Neural progenitor cell (in vitro differentiated cells): ENCODE data around the gene ATP6V0D1. TPM values are rescaled to one million over a fixed set of nuclear protein-coding genes. Genes with fewer than 3 reads are reported as not detected.

ENCODE experiments used
- DNase-seq: peaks from one replicate; pipeline ENCODE4 v3.0.0-alpha.2; 2016; ENCODE audit warnings: low spot score
- H2AFZ ChIP-seq: fragments of 200-600 bp; sonication (generic); replicated peaks from 2 replicates; pipeline ENCODE4 v1.6.1; 2016; ENCODE audit warnings: antibody characterized with exemption
- H3F3A ChIP-seq: fragments of 200-600 bp; sonication (generic); 2 replicates; pipeline ENCODE4 v1.6.1; 2016; ENCODE audit warnings: antibody characterized with exemption, low read depth
- H3K27ac ChIP-seq: fragments of 200-600 bp; sonication (generic); 2 replicates; pipeline ENCODE4 v1.5.1; 2016; ENCODE audit warnings: mild to moderate bottlenecking
- H3K27me3 ChIP-seq: fragments of 200-600 bp; sonication (generic); 2 replicates; pipeline ENCODE4 v1.6.1; 2016; ENCODE audit warnings: mild to moderate bottlenecking, moderate library complexity
- H3K36me3 ChIP-seq: fragments of 200-600 bp; sonication (generic); 2 replicates; pipeline ENCODE4 v1.5.1; 2016
- H3K4me1 ChIP-seq: fragments of 200-600 bp; sonication (generic); 2 replicates; pipeline ENCODE4 v1.6.1; 2016; ENCODE audit warnings: mixed run types
- H3K4me2 ChIP-seq: fragments of 200-600 bp; sonication (generic); 2 replicates; pipeline ENCODE4 v1.6.1; 2016
- H3K4me3 ChIP-seq: fragments of 200-600 bp; sonication (generic); 2 replicates; pipeline ENCODE4 v1.5.1; 2016
- H3K79me2 ChIP-seq: fragments of 200-600 bp; sonication (generic); 2 replicates; pipeline ENCODE4 v1.6.1; 2016; ENCODE audit warnings: low read depth
- H3K9ac ChIP-seq: fragments of 200-600 bp; sonication (generic); 2 replicates; pipeline ENCODE4 v1.6.1; 2016
- H3K9me3 ChIP-seq: fragments of 200-600 bp; sonication (generic); 2 replicates; pipeline ENCODE4 v1.5.1; 2016; ENCODE audit warnings: low read depth
- H4K20me1 ChIP-seq: fragments of 200-600 bp; sonication (generic); 2 replicates; pipeline ENCODE4 v1.6.1; 2016; ENCODE audit warnings: low read depth
- H3K27ac Mint-ChIP-seq: 3 replicates; pipeline ENCODE4 v1.8.0; 2021; ENCODE audit warnings: mixed read lengths
- H3K27me3 Mint-ChIP-seq: 2 replicates; pipeline ENCODE4 v1.8.0; 2022; ENCODE audit warnings: low read depth, mild to moderate bottlenecking, inconsistent platforms, moderate library complexity, mixed read lengths; ENCODE audit not compliant: insufficient read depth
- H3K36me3 Mint-ChIP-seq: 3 replicates; pipeline ENCODE4 v1.8.0; 2021; ENCODE audit warnings: mixed read lengths
- H3K4me1 Mint-ChIP-seq: 3 replicates; pipeline ENCODE4 v1.8.0; 2021; ENCODE audit warnings: mixed read lengths
- H3K4me3 Mint-ChIP-seq: 3 replicates; pipeline ENCODE4 v1.8.0; 2021; ENCODE audit warnings: mild to moderate bottlenecking, moderate library complexity, mixed read lengths
- H3K9me3 Mint-ChIP-seq: 3 replicates; pipeline ENCODE4 v1.8.0; 2020; ENCODE audit warnings: mixed read lengths
- EZH2 ChIP-seq: fragments of 200-600 bp; sonication (generic); IDR thresholded peaks from 2 replicates; pipeline ENCODE4 v1.6.1; 2017; ENCODE audit warnings: antibody characterized with exemption, mild to moderate bottlenecking, moderate library complexity
- EZH2phosphoT487 ChIP-seq: fragments of 200-600 bp; sonication (generic); IDR thresholded peaks from 2 replicates; pipeline ENCODE4 v1.6.1; 2017; ENCODE audit warnings: antibody characterized with exemption
- total RNA-seq: library from RNA; depleted of rRNA; stranded (reverse); fragments of >200 nt; gene quantifications from 2 replicates; pipeline ENCODE4 v1.2.3, GENCODE V29; 2015; ENCODE audit warnings: low replicate concordance
- TF ChIP-seq, protein P1 (sequence below): fragments of 200-600 bp; sonication (generic); IDR thresholded peaks from 2 replicates; pipeline ENCODE4 v1.5.1; 2017; ENCODE audit warnings: antibody characterized with exemption, mild to moderate bottlenecking

Gene ATP6V0D1
- total RNA-seq, 1 donor from 2014 or later, result 29.7 TPM

- DNase-seq, result no peak
- H3F3A ChIP-seq, result no peaks in the 10 kb centered on the region
- H3K4me3 Mint-ChIP-seq, result no peak overlapping the region
- peaks cover 43% of the 10 kb centered on the region for H4K20me1 ChIP-seq
- H2AFZ ChIP-seq, result no peak overlapping the region
- peaks cover 6% of the 10 kb centered on the region for H3K79me2 ChIP-seq
- H3K4me1 ChIP-seq, result no peaks in the 10 kb centered on the region
- no peaks in the 10 kb centered on the region for H3K27me3 ChIP-seq
- no peaks in the 10 kb centered on the region for H3K9me3 ChIP-seq
- H3K36me3 Mint-ChIP-seq, result no peaks in the 10 kb centered on the region
- no peak overlapping the region for H3K4me3 ChIP-seq
- peaks cover 17% of the 10 kb centered on the region for H3K4me1 Mint-ChIP-seq
- H3K27ac Mint-ChIP-seq, result no peak overlapping the region
- H3K27me3 Mint-ChIP-seq, result peaks cover 4% of the 10 kb centered on the region
- no peak overlapping the region for H3K4me2 ChIP-seq
- no peaks in the 10 kb centered on the region for H3K36me3 ChIP-seq
- H3K9me3 Mint-ChIP-seq, result no peaks in the 10 kb centered on the region
- no peak for TF ChIP-seq EZH2
- TF ChIP-seq EZH2phosphoT487, result no peak
- TF ChIP-seq, protein P1, sequence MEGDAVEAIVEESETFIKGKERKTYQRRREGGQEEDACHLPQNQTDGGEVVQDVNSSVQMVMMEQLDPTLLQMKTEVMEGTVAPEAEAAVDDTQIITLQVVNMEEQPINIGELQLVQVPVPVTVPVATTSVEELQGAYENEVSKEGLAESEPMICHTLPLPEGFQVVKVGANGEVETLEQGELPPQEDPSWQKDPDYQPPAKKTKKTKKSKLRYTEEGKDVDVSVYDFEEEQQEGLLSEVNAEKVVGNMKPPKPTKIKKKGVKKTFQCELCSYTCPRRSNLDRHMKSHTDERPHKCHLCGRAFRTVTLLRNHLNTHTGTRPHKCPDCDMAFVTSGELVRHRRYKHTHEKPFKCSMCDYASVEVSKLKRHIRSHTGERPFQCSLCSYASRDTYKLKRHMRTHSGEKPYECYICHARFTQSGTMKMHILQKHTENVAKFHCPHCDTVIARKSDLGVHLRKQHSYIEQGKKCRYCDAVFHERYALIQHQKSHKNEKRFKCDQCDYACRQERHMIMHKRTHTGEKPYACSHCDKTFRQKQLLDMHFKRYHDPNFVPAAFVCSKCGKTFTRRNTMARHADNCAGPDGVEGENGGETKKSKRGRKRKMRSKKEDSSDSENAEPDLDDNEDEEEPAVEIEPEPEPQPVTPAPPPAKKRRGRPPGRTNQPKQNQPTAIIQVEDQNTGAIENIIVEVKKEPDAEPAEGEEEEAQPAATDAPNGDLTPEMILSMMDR, result no peak
- H3K27ac ChIP-seq, result no peak overlapping the region
- H3K9ac ChIP-seq, result peak overlapping the region; percentile 23
Measured at GRCh38 chr16:67463059-67463458, 17.9 kb downstream of the ATP6V0D1 start.

- TF ChIP-seq EZH2, result no peak
- TF ChIP-seq EZH2phosphoT487, result no peak
- TF ChIP-seq, protein P1, result no peak
- Histone ChIP-seq H3K36me3 (no peaks in the 10 kb centered on the region), H3K27ac (no peak overlapping the region), H4K20me1 (peaks cover 38% of the 10 kb centered on the region), H3K9ac (peak overlapping the region; percentile 23), H3K4me2 (no peak overlapping the region), H3K27me3 (no peaks in the 10 kb centered on the region), H3K4me3 (no peak overlapping the region), H2AFZ (no peak overlapping the region), H3K9me3 (no peaks in the 10 kb centered on the region), H3K79me2 (peaks cover 6% of the 10 kb centered on the region), H3K4me1 (no peaks in the 10 kb centered on the region), H3F3A (no peaks in the 10 kb centered on the region)
- H3K4me1 Mint-ChIP-seq, result peaks cover 17% of the 10 kb centered on the region
- no peaks in the 10 kb centered on the region for H3K36me3 Mint-ChIP-seq
- no peak overlapping the region for H3K4me3 Mint-ChIP-seq
- DNase-seq, result no peak
- no peaks in the 10 kb centered on the region for H3K9me3 Mint-ChIP-seq
- H3K27me3 Mint-ChIP-seq, result peaks cover 4% of the 10 kb centered on the region
- no peak overlapping the region for H3K27ac Mint-ChIP-seq
Measured at GRCh38 chr16:67462279-67462655, 18.7 kb downstream of the ATP6V0D1 start.

DNA sequence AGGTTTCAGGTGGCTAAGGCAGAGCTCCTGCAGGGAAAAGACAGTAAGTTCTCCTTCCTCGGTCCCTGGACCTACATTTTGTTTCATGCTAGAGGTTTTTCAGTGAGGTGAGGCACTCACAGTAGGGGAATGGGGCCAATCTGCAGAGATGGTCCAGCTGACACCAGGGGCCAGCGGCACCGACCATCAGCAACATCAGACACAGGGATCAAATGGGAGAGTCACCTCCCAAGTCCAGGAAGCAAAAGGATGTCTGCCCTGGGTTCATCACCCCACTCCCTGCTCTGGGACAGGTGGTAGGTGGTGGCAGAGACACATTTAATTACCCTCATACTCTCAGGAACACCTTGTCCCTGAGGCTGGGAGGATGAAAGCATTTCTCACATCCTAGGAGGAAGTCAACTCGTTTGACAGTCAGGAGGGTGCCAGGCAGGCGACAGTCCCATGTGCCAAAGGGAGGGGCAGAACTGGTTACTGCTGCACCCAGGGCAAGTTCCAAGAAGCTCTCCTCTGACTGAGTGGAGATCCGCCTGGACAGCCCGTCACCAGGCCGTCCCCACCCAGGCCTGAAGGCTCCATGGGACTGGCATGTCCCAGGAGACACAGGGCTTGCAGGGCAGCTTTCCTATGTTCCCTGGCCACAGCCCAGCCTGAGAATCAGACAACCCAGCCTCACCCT lies 19.2 kb downstream of the ATP6V0D1 start:
- no peaks in the 10 kb centered on the region for H3K4me1 ChIP-seq
- H3K79me2 ChIP-seq, result peaks cover 6% of the 10 kb centered on the region
- TF ChIP-seq EZH2phosphoT487, result no peak
- TF ChIP-seq EZH2, result no peak
- TF ChIP-seq, protein P1, result no peak
- no peak overlapping the region for H3K9ac ChIP-seq
- H3K27me3 Mint-ChIP-seq, result peaks cover 4% of the 10 kb centered on the region
- no peak overlapping the region for H3K27ac Mint-ChIP-seq
- no peak overlapping the region for H2AFZ ChIP-seq
- H3K9me3 Mint-ChIP-seq, result no peaks in the 10 kb centered on the region
- DNase-seq, result no peak
- H3K4me1 Mint-ChIP-seq, result peaks cover 18% of the 10 kb centered on the region
- H3K36me3 Mint-ChIP-seq, result no peaks in the 10 kb centered on the region
- no peaks in the 10 kb centered on the region for H3K36me3 ChIP-seq
- peak overlapping the region; percentile 67 for H3K4me3 Mint-ChIP-seq
- no peak overlapping the region for H3K4me3 ChIP-seq
- H3F3A ChIP-seq, result no peaks in the 10 kb centered on the region
- no peaks in the 10 kb centered on the region for H3K27me3 ChIP-seq
- no peak overlapping the region for H3K4me2 ChIP-seq
- peaks cover 44% of the 10 kb centered on the region for H4K20me1 ChIP-seq
- H3K27ac ChIP-seq, result no peak overlapping the region
- no peaks in the 10 kb centered on the region for H3K9me3 ChIP-seq
